Activated CD4-positive, alpha-beta memory T cell treated with anti-CD3 and anti-CD28 coated beads, Interleukin-2, amount 10 ng/mL, durations not matched to agents 7 days and 5 days (primary cell): Measurements from ENCODE around the gene ZC3HAV1L. TPM values are rescaled to one million over a fixed set of nuclear protein-coding genes. Genes with fewer than 3 reads are reported as not detected.

Experiments used
- CTCF ChIA-PET: fragments of 350-600 bp; sonication (Branson Sonifier 250); formaldehyde crosslinking; loops from one replicate; lab custom pipeline; 2021; ENCODE audit warnings: antibody characterized with exemption, inconsistent platforms; lab: Charles Lee
- POLR2A ChIA-PET: fragments of 350-600 bp; sonication (Branson Sonifier 250); formaldehyde crosslinking; loops from one replicate; lab custom pipeline; 2021; ENCODE audit warnings: antibody characterized with exemption; lab: Charles Lee
- DNase-seq: peaks from one replicate; pipeline ENCODE4 v3.0.0-alpha.2; 2020
- H3K27ac Mint-ChIP-seq: one replicate; pipeline ENCODE4 v1.8.0; 2021; ENCODE audit warnings: mild to moderate bottlenecking, mixed read lengths
- H3K27me3 Mint-ChIP-seq: one replicate; pipeline ENCODE4 v1.8.0; 2021; ENCODE audit warnings: mixed read lengths
- H3K36me3 Mint-ChIP-seq: one replicate; pipeline ENCODE4 v1.8.0; 2021; ENCODE audit warnings: low read depth, mixed read lengths
- H3K4me1 Mint-ChIP-seq: one replicate; pipeline ENCODE4 v1.8.0; 2021; ENCODE audit warnings: mixed read lengths
- H3K4me3 Mint-ChIP-seq: one replicate; pipeline ENCODE4 v1.8.0; 2021; ENCODE audit warnings: mild to moderate bottlenecking, mixed read lengths
- H3K9me3 Mint-ChIP-seq: one replicate; pipeline ENCODE4 v1.8.0; 2021; ENCODE audit warnings: mixed read lengths
- total RNA-seq, 2 experiments: library from RNA; stranded (reverse); gene quantifications; one replicate each; pipeline ENCODE4 v1.2.3, GENCODE V29; 2021

ZC3HAV1L gene
- total RNA-seq, 2 experiments from 2014 or later = 16.7 to 17.8 TPM

DNA sequence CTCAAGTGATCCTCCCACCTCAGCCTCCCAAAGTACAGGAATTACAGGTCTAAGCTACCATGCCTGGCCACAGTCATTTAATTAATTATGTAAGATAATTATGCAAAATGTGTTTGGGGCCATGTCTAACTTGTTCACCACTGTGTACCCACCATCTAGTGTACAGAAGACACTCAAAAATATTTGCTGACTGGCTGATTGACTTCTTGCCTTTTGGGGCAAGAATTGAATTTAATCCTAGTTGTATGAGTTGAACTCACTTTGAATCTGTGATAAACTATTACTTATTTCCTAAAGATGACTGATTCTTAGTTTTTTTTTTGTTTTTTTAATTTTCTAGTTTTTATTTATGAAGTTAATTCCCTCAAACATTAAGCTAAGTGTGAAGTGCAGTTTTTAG is 15.8 kb upstream of the ZC3HAV1L start:
- POLR2A ChIA-PET = interaction anchor here (0.6 to 11.9 kb wide), 3 partner anchors 13 to 1131 kb away, joined by 3 to 171 read pairs (median 9); no protein-coding TSS in a partner anchor
- DNase-seq = no peak
- CTCF ChIA-PET = interaction anchor here (0.7 to 3.3 kb wide), 7 partner anchors 10 to 169 kb away, joined by 3 to 17 read pairs (median 4); no protein-coding TSS in a partner anchor
- no peaks in the 10 kb centered on the region for H3K9me3 Mint-ChIP-seq
- H3K27ac Mint-ChIP-seq = peak overlapping the region; percentile 58
- no peaks in the 10 kb centered on the region for H3K27me3 Mint-ChIP-seq
- peaks cover 65% of the 10 kb centered on the region for H3K4me1 Mint-ChIP-seq
- no peak overlapping the region for H3K4me3 Mint-ChIP-seq
- peaks cover 93% of the 10 kb centered on the region for H3K36me3 Mint-ChIP-seq

DNA sequence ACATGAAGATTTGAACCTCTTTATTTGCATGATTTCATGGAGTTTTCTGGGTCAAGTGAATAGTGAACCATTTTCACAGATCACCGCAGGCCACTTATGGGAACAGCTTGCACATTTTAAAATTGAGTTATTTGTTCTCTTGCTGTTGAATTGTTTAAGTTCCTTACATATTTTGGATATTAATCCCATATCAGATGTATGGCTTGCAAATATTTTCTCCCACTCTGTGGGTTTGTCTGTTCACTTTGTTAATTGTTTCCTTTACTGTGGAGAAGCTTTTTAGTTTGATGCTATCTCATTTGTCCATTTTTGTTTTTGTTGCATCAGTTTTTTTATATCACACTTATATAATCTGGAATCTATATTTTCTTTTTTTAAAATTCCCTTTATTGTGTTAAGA is 14.1 kb upstream of the ZC3HAV1L start:
- no peak overlapping the region for H3K4me3 Mint-ChIP-seq
- H3K36me3 Mint-ChIP-seq = peaks cover 93% of the 10 kb centered on the region
- H3K27ac Mint-ChIP-seq = peak overlapping the region; percentile 73
- CTCF ChIA-PET = interaction anchor here (1.3 to 2.2 kb wide), 4 partner anchors 22 to 163 kb away, joined by 3 to 7 read pairs (median 5); no protein-coding TSS in a partner anchor
- H3K9me3 Mint-ChIP-seq = no peaks in the 10 kb centered on the region
- peaks cover 76% of the 10 kb centered on the region for H3K4me1 Mint-ChIP-seq
- POLR2A ChIA-PET = interaction anchor here (1.5 to 11.9 kb wide), 6 partner anchors 13 to 45 kb away, joined by 3 to 171 read pairs (median 8); partner anchors contain the start of gene ZC3HAV1L
- H3K27me3 Mint-ChIP-seq = no peaks in the 10 kb centered on the region
- no peak for DNase-seq

DNA sequence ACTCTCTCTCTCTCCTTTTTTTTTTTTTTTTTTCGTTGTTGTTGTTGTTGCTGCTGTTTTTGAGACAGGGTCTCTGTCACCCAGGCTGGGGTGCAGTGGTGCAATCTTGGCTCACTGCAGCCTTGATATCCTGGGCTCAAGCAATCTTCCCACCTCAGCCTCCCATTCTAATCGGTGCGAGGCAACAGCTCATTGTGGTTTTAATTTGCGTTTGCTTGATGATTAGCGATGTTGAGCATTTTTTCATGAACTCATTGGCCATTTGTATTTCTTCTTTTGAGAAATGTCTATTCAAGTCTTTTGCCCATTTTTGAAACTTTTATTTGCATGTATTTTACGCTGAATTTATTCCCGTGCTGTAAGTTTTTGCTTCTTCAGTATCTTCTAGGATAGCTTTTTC is 13.3 kb upstream of the ZC3HAV1L start:
- POLR2A ChIA-PET = interaction anchor here (1.3 to 11.9 kb wide), 8 partner anchors 12 to 163 kb away, joined by 3 to 171 read pairs (median 8); partner anchors contain the start of gene ZC3HAV1L
- H3K4me1 Mint-ChIP-seq = peaks cover 79% of the 10 kb centered on the region
- H3K27ac Mint-ChIP-seq = peak overlapping the region; percentile 73
- CTCF ChIA-PET = interaction anchor here (0.8 to 1.9 kb wide), 6 partner anchors 14 to 173 kb away, joined by 3 to 7 read pairs (median 4); no protein-coding TSS in a partner anchor
- no peak for DNase-seq
- no peak overlapping the region for H3K4me3 Mint-ChIP-seq
- H3K9me3 Mint-ChIP-seq = no peaks in the 10 kb centered on the region
- H3K27me3 Mint-ChIP-seq = no peaks in the 10 kb centered on the region
- H3K36me3 Mint-ChIP-seq = peaks cover 92% of the 10 kb centered on the region

DNA sequence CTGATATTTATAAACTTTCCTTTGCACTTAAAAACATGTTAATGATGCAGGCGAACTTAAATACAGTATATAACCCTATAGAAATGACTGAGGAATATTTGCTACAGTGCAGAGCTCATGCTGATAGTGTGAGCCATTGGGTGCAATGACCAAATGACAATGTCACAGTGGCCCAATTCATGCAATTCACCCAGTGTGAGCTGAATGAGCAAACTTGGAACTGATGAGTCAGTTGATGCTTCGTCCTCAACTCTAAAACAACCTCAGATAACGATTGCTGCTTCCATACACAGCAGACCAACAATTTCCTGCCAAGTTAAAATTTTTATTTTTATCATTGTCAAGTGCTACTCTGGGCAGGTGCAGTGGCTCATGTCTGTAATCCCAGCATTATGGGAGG is 12.1 kb upstream of the ZC3HAV1L start:
- Mint-ChIP-seq H3K4me1 (peaks cover 79% of the 10 kb centered on the region), H3K9me3 (no peaks in the 10 kb centered on the region), H3K36me3 (peaks cover 91% of the 10 kb centered on the region), H3K27ac (peak overlapping the region; percentile 84), H3K4me3 (no peak overlapping the region), H3K27me3 (no peaks in the 10 kb centered on the region)
- ChIA-PET CTCF (interaction anchor here (1.1 to 1.9 kb wide), 2 partner anchors 27 to 30 kb away, joined by 4 to 7 read pairs; no protein-coding TSS in a partner anchor), POLR2A (interaction anchor here (1.2 to 11.9 kb wide), 7 partner anchors 11 to 162 kb away, joined by 3 to 171 read pairs (median 3); partner anchors contain the start of gene ZC3HAV1L)
- peak; percentile 61 for DNase-seq

DNA sequence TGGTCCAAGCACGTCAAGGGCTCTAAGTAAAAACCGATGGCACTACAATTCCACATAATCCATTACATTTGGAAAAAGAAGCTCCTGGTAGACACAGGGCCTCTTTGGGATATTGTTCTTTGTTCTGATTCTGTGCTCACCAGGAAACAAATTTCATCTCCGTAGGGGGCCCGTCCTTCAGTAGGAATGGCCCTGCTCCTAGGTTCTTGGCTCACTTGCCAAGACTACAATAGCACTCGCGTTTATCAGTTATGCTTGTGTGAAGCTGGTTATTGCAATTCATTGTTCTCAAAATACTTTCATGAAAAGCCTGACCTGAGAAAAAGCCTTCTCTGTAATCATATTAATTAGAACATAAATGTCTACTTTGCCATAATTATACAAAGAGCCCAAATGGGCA is 10.3 kb upstream of the ZC3HAV1L start:
- DNase-seq = peak; percentile 4
- CTCF ChIA-PET = interaction anchor here (0.8 to 2.7 kb wide), 4 partner anchors 19 to 29 kb away, joined by 3 to 17 read pairs (median 5); no protein-coding TSS in a partner anchor
- Mint-ChIP-seq H3K27ac (peak overlapping the region; percentile 80), H3K27me3 (no peaks in the 10 kb centered on the region), H3K9me3 (no peaks in the 10 kb centered on the region), H3K4me1 (peaks cover 84% of the 10 kb centered on the region), H3K4me3 (no peak overlapping the region), H3K36me3 (peaks cover 91% of the 10 kb centered on the region)
- POLR2A ChIA-PET = interaction anchor here (0.6 to 11.9 kb wide), 8 partner anchors 10 to 64 kb away, joined by 3 to 171 read pairs (median 6); partner anchors contain the start of gene ZC3HAV1L

DNA sequence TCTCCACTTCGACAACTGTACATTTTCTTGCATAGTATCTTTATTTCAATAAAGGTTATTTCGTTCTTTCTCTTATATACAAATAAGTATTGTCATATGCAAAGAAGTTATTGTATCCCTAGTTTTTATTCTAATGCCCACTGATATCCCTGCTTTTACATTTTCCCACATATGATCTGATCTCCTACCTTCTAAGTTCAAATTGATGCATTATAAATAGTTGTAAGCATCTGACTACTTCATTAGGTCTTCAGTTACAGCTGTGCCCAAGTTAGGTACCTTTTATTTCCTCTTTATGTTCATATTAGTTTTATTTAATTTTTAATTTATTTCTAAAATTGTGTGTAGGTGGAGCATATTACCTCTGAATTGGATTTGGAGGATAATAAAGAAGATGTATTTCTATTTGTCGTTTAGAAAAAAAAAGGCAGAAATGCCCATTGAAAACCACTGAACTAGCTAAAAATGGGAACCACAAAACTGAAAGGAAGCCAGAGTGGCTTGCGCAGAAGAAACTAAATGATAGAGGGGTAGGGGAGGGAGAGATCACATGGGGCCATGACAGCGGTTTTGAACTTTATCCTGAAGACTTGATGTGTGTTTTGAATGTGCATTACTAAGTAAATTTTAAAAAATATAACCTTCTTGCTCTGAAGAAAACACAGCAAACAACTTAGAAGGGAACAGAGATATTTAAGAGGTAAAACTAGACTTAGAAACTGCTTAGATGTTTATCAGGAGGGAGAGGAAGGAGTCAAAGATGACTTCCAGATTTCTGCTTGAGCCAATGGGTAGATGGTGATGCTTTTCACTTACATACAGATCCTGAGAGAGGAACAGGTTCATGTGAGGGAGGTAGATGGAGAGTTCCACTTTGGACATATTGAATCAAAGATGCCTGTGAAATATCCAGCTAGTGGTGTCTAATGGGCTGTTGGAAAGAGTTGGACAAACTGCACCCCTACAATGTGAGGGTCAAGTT is 9.3 kb upstream of the ZC3HAV1L start:
- Mint-ChIP-seq H3K4me3 (peak overlapping the region; percentile 58), H3K36me3 (peaks cover 82% of the 10 kb centered on the region), H3K27me3 (no peaks in the 10 kb centered on the region), H3K27ac (peak overlapping the region; percentile 80), H3K4me1 (peaks cover 82% of the 10 kb centered on the region), H3K9me3 (no peaks in the 10 kb centered on the region)
- DNase-seq = peak; percentile 49
- ChIA-PET POLR2A (interaction anchor here (0.6 to 11.9 kb wide), 11 partner anchors 9 to 318 kb away, joined by 3 to 171 read pairs (median 4); partner anchors contain the start of gene ZC3HAV1L), CTCF (interaction anchor here (0.6 to 2.7 kb wide), 9 partner anchors 8 to 158 kb away, joined by 3 to 17 read pairs (median 4); no protein-coding TSS in a partner anchor)

DNA sequence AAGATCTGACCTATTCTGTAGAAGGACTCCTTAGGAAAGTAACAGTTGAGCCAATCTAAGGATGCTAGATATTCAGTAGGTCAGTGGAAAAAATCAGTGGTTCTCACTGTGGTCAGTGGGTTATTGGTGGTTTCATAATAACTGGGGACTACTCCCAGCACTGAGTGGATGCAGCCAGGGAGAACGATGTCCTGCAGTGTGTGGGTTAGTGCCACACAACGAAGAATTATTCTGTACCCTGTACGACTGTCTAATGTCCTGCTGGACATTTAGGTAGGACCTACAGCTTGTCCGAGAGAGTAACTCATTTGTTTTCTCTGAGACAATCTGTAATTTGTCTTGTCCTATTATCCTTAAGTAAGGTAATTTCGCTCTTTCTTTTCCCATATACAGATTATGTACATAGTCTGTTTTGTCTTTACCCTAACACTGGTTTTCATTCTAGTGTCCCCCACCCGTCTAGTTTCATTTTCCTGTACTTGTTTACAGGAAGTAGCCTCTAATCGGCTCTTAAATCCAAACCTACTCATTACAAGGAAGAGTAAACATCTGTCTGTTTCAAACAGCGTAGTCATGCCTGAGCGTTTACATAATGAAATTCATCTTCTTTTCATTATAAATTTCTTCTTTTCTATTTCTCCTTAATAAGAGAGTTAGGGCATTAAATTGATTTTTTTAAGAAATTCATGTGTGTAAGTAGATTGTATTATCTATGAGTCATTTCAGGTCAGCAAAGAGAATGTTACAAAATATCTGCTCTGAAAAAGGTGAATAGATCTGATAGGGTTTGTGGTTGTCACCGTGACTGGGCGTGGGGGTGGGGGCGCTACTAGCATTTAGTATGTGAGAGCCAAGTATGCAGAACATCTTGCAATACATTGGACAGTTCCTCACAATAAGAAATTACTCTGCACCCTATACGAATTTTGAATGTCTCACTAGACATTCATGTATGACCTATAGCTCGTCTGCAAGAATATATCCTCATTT is 8.3 kb upstream of the ZC3HAV1L start:
- Mint-ChIP-seq H3K36me3 (peaks cover 72% of the 10 kb centered on the region), H3K9me3 (no peaks in the 10 kb centered on the region), H3K4me3 (peak overlapping the region; percentile 58), H3K27me3 (peaks cover 2% of the 10 kb centered on the region), H3K27ac (peak overlapping the region; percentile 80), H3K4me1 (peaks cover 78% of the 10 kb centered on the region)
- ChIA-PET POLR2A (interaction anchor here (0.8 to 11.9 kb wide), 9 partner anchors 10 to 319 kb away, joined by 3 to 171 read pairs (median 4); partner anchors contain the start of gene ZC3HAV1L), CTCF (interaction anchor here (0.6 to 2.7 kb wide), 7 partner anchors 9 to 157 kb away, joined by 3 to 17 read pairs (median 5); no protein-coding TSS in a partner anchor)
- DNase-seq = peak; percentile 85

DNA sequence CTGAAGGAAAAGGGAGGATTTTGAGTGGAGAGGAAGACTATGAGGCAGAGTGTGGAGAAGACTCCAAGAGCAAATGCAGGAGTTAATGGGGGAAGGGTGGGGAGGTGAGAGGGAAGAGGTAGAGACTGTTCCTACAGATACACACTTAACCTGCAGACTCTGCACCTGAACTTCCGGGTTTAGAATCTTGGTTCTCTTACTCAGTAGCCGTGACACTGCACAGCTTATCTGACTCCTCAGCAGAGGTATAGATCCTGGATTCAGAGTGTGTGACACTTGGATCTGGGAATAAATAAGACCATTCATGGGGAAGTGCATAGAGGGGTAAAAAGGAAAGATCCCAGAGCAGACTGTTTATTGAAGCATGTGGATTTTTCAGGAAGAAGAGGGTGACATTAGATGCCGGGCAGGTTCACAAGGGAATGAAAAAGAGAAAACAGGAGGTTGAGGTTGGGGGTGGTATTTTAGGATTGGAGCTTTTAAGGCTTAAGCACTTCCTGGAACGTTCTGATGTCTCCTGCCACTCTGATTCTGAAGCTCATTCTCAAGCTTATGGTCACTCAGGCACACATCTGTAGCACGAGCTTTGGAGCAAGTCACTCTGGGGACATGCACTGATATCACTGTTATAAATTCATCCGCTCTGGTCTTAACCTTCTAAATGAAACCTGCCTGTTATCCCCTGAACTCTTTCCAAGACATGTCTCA is 5.7 kb upstream of the ZC3HAV1L start:
- DNase-seq = peak; percentile 17
- Mint-ChIP-seq H3K27ac (peak overlapping the region; percentile 50), H3K9me3 (no peaks in the 10 kb centered on the region), H3K4me1 (peaks cover 65% of the 10 kb centered on the region), H3K4me3 (no peak overlapping the region), H3K27me3 (peaks cover 13% of the 10 kb centered on the region), H3K36me3 (peaks cover 46% of the 10 kb centered on the region)
- ChIA-PET POLR2A (interaction anchor here (0.9 to 5.9 kb wide), 7 partner anchors 8 to 155 kb away, joined by 3 to 36 read pairs (median 5); partner anchors contain the start of gene ZC3HAV1L), CTCF (interaction anchor here (0.9 to 1.2 kb wide), 5 partner anchors 10 to 155 kb away, joined by 3 to 5 read pairs (median 3); no protein-coding TSS in a partner anchor)

DNA sequence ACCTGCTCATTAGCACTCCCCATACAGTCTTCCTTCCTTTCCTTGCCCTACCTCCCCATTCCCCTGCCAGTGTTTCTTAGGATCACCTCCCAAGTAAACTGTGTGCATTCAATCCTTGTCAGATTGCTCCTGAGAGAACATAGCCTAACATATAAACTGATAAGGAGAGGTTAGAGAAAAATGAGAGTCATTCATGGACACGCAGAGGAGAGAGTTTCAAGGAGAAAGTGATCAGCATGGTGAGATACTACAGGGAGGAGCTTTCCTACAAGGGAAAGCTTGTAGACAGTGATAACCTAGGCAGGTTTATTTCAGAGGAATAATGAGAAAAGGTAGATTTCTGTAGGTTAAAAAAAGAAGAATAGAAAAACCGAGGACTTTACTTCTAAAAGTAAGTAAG is 2.8 kb upstream of the ZC3HAV1L start:
- peaks cover 31% of the 10 kb centered on the region for H3K36me3 Mint-ChIP-seq
- ChIA-PET POLR2A (no interaction called here), CTCF (no interaction called here)
- H3K27ac Mint-ChIP-seq = no peak overlapping the region
- peak; percentile 13 for DNase-seq
- peaks cover 58% of the 10 kb centered on the region for H3K4me1 Mint-ChIP-seq
- no peak overlapping the region for H3K4me3 Mint-ChIP-seq
- no peaks in the 10 kb centered on the region for H3K9me3 Mint-ChIP-seq
- peaks cover 13% of the 10 kb centered on the region for H3K27me3 Mint-ChIP-seq

DNA sequence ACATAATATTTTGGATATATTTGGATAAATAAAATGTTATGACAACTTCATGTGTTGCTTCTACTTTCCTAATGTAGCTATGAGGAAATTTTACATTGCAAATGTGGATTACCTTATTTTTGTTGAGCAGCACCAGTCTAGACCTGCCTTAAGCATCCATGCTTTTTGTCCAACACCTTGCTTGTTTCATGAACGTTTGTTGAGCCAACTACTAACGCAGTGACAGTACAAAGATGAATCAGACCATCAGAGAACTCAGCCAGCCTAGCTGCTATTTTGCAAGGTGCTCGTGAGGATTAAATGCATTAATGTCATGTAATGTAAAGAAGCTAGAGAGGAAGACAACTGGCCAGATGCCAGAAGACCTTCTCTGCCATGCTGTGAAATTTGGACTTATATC is 1.1 kb upstream of the ZC3HAV1L start:
- H3K4me3 Mint-ChIP-seq = peak overlapping the region; percentile 16
- CTCF ChIA-PET = interaction anchor here (0.6 to 2.3 kb wide), 3 partner anchors 13 to 38 kb away, joined by 3 to 7 read pairs (median 4); no protein-coding TSS in a partner anchor
- peaks cover 13% of the 10 kb centered on the region for H3K27me3 Mint-ChIP-seq
- peaks cover 25% of the 10 kb centered on the region for H3K36me3 Mint-ChIP-seq
- H3K9me3 Mint-ChIP-seq = no peaks in the 10 kb centered on the region
- no peak overlapping the region for H3K27ac Mint-ChIP-seq
- H3K4me1 Mint-ChIP-seq = peaks cover 55% of the 10 kb centered on the region
- POLR2A ChIA-PET = interaction anchor here (0.8 to 2.4 kb wide), 6 partner anchors 12 to 323 kb away, joined by 3 to 8 read pairs (median 3); partner anchors contain the start of gene LUC7L2
- DNase-seq = peak; percentile 11
